PFSK-1 (cell line): ENCODE data around the gene ZFP1.

ENCODE experiments used
- FOXP2 ChIP-seq: optimal IDR thresholded peaks from 2 replicates; pipeline ENCODE3; 2011; ENCODE audit warnings: borderline replicate concordance, control low read depth, inconsistent platforms; ENCODE audit not compliant: insufficient read depth; ENCODE audit errors: extremely low read length, extremely low read depth
- POLR2AphosphoS5 ChIP-seq: IDR thresholded peaks from 2 replicates; pipeline ENCODE4 v1.6.1; 2012; ENCODE audit warnings: low read depth, mild to moderate bottlenecking, control low read depth, low read length, moderate library complexity
- SIN3A ChIP-seq: IDR thresholded peaks from 2 replicates; pipeline ENCODE4 v1.6.1; 2012; ENCODE audit warnings: mild to moderate bottlenecking, low read length, moderate library complexity, borderline replicate concordance; ENCODE audit not compliant: insufficient read depth
- TAF1 ChIP-seq: IDR thresholded peaks from 2 replicates; pipeline ENCODE4 v1.6.1; 2012; ENCODE audit warnings: low read length, control low read depth, borderline replicate concordance; ENCODE audit not compliant: insufficient read depth
- TF ChIP-seq, protein P1 (sequence below), 2 experiments: IDR thresholded peaks; 2 replicates each; pipeline versions ENCODE4 v1.6.1 to v1.8.0; 2011 to 2012; ENCODE audit warnings: low read depth in 2 of 2, low read length in 2 of 2, control low read depth in 1 of 2, inconsistent platforms in 1 of 2, mild to moderate bottlenecking in 1 of 2, moderate library complexity in 1 of 2; ENCODE audit not compliant: insufficient read depth in 1 of 2

Gene ZFP1

DNA sequence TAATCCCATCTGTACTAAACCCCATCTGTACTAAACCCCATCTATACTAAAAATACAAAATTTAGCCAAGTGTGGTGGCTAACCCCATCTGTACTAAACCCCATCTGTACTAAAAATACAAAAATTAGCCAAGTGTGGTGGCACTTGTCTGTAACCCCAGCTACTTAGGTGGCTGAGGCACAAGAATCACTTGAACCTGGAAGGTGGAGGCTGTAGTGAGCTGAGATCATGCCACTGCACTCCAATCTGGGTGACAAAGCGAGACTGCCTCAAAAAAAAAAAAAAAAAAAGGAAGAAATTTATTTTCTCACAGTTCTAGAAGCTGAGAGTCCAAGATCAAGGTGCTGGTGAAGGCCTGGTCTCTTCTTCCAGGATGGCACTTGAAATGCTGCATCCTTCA is 12.1 kb downstream of the ZFP1 start:
- TF ChIP-seq TAF1 (no peak), POLR2AphosphoS5 (no peak), FOXP2 (no peak), SIN3A (no peak)
- TF ChIP-seq, protein P1, sequence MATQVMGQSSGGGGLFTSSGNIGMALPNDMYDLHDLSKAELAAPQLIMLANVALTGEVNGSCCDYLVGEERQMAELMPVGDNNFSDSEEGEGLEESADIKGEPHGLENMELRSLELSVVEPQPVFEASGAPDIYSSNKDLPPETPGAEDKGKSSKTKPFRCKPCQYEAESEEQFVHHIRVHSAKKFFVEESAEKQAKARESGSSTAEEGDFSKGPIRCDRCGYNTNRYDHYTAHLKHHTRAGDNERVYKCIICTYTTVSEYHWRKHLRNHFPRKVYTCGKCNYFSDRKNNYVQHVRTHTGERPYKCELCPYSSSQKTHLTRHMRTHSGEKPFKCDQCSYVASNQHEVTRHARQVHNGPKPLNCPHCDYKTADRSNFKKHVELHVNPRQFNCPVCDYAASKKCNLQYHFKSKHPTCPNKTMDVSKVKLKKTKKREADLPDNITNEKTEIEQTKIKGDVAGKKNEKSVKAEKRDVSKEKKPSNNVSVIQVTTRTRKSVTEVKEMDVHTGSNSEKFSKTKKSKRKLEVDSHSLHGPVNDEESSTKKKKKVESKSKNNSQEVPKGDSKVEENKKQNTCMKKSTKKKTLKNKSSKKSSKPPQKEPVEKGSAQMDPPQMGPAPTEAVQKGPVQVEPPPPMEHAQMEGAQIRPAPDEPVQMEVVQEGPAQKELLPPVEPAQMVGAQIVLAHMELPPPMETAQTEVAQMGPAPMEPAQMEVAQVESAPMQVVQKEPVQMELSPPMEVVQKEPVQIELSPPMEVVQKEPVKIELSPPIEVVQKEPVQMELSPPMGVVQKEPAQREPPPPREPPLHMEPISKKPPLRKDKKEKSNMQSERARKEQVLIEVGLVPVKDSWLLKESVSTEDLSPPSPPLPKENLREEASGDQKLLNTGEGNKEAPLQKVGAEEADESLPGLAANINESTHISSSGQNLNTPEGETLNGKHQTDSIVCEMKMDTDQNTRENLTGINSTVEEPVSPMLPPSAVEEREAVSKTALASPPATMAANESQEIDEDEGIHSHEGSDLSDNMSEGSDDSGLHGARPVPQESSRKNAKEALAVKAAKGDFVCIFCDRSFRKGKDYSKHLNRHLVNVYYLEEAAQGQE (IDR thresholded peaks at IDR 0.05; ENCODE audit: insufficient read depth in 1 of 2, low read depth in 2 of 2, low read length in 2 of 2) = no peak

DNA sequence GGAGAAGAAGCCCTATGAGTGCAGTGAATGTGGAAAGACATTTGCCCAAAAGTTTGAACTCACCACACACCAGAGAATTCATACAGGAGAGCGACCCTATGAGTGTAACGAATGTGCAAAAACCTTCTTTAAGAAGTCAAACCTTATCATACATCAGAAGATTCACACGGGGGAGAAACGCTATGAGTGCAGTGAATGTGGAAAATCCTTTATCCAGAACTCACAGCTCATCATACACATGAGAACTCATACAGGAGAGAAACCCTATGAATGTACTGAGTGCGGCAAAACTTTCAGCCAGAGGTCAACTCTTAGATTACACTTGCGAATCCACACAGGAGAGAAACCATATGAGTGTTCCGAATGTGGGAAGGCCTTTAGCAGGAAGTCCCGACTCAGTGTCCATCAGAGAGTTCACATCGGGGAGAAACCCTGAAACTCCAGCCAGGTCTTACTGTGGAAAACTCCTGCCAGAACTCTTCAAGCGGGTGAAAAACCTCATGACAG is 21.6 kb downstream of the ZFP1 start:
- no peak for TF ChIP-seq POLR2AphosphoS5
- TF ChIP-seq, protein P1 (IDR thresholded peaks at IDR 0.05; ENCODE audit: insufficient read depth in 1 of 2, low read depth in 2 of 2, low read length in 2 of 2) = no peak
- no peak for TF ChIP-seq TAF1
- no peak for TF ChIP-seq FOXP2

- TF ChIP-seq TAF1 (no peak), SIN3A (no peak), FOXP2 (no peak), POLR2AphosphoS5 (no peak)
- TF ChIP-seq, protein P1 (IDR thresholded peaks at IDR 0.05; ENCODE audit: insufficient read depth in 1 of 2, low read depth in 2 of 2, low read length in 2 of 2) = no peak
Observed at GRCh38 chr16:75172578-75172977, 24.3 kb downstream of the ZFP1 start.

- TF ChIP-seq POLR2AphosphoS5 (no peak), TAF1 (no peak), FOXP2 (no peak), SIN3A (no peak)
- TF ChIP-seq, protein P1 (IDR thresholded peaks at IDR 0.05; ENCODE audit: insufficient read depth in 1 of 2, low read depth in 2 of 2, low read length in 2 of 2) = no peak
Observed at GRCh38 chr16:75175074-75175473, 26.8 kb downstream of the ZFP1 start.

DNA sequence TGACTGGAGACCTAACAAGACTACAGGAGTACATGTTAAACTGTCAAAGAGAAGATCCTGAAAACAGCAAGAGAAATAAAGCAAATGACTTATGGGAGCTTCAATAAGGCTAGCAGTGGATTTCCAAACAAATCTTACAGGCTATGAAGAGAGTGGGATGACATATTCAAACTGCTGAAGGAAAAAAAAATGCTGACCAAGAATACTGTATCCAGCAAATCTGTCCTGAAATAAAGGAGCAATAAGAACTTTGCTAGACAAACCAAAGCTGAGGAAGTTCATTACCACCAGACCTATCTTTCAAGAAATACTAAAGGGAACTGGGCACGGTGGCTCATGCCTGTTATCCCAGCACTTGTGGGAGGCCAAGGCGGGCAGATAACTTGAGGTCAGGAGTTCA is 28.6 kb downstream of the ZFP1 start:
- no peak for TF ChIP-seq TAF1
- no peak for TF ChIP-seq POLR2AphosphoS5
- no peak for TF ChIP-seq SIN3A
- TF ChIP-seq, protein P1 (IDR thresholded peaks at IDR 0.05; ENCODE audit: insufficient read depth in 1 of 2, low read depth in 2 of 2, low read length in 2 of 2) = no peak
- TF ChIP-seq FOXP2 = no peak
